ENCODE data around the gene DNAJC25. TPM values are rescaled to one million over a fixed set of nuclear protein-coding genes. Genes with fewer than 3 reads are reported as not detected.
A peak's percentile ranks its signal among the peaks of the same experiment; 100 is the strongest.

DNAJC25 gene
- total and polyA plus RNA-seq, 2 of the 13 experiments (the other 11 are each of a cell fraction or from before 2014, with no cell fraction given): 5.7 to 10.2 TPM

GRCh38 chr9:111588846-111589245 lies 42.3 kb upstream of the DNAJC25 start (continued):
- no peak for TF ChIP-seq ZNF20 (CRISPR knock-in tag; IDR thresholded peaks at IDR 0.05)
- TF ChIP-seq ZNF121 (CRISPR knock-in tag; IDR thresholded peaks at IDR 0.05): no peak
- TF ChIP-seq ZNF569 (CRISPR knock-in tag; IDR thresholded peaks at IDR 0.05; ENCODE audit: borderline replicate concordance): no peak
- no peak for TF ChIP-seq ZNF816 (CRISPR knock-in tag; IDR thresholded peaks at IDR 0.05; ENCODE audit: borderline replicate concordance)

GRCh38 chr9:111597852-111598732 lies 33.0 kb upstream of the DNAJC25 start:
- CTCF ChIA-PET (ENCODE audit: low intra/inter-chr PET ratio, low total read pairs): interaction anchor here (0.6 to 2.5 kb wide), 5 partner anchors 24 to 162 kb away, joined by 3 to 27 read pairs (median 3); no protein-coding TSS in a partner anchor
- no peaks in the 10 kb centered on the region for H3K9me3 ChIP-seq (ENCODE audit: low read length)
- peak; percentile 67 for ATAC-seq
- no peaks in the 10 kb centered on the region for H3K27me3 ChIP-seq (ENCODE audit: control insufficient read depth in 1 of 2, insufficient read depth in 2 of 2, low read length in 2 of 2)
- POLR2A ChIA-PET: interaction anchor here (0.8 to 2.1 kb wide), 12 partner anchors 15 to 94 kb away, joined by 3 to 18 read pairs (median 5); partner anchors contain the start of gene DNAJC25
- H3K4me3 ChIP-seq (replicated peaks in 1 of 3; ENCODE audit: insufficient read depth in 1 of 3, low read depth in 2 of 3, low read length in 3 of 3): peak overlapping the region; percentile 62 to 87 (median 77)
- intact Hi-C loops (cut with micrococcal nuclease; ENCODE audit: unreplicated experiment): loop anchor here (1.0 to 2.0 kb wide), 4 partner anchors 15 to 93 kb away; partner anchors contain the start of gene ZNF483
- 0% methylated on average over 35 of the region's 41 CpGs for WGBS (ENCODE audit: low lambda C conversion rate)
- no peak overlapping the region for H2AFZ ChIP-seq (ENCODE audit: low read length)
- peak overlapping the region; percentile 55 for H3K9ac ChIP-seq (ENCODE audit: insufficient read depth, low read depth, low read length)
- no peaks in the 10 kb centered on the region for H3K36me3 ChIP-seq (replicated peaks in 1 of 2; ENCODE audit: control insufficient read depth in 1 of 2, insufficient read depth in 2 of 2, low read length in 2 of 2)
- no peaks in the 10 kb centered on the region for H3K79me2 ChIP-seq (ENCODE audit: insufficient read depth, low read length)
- H3K4me1 ChIP-seq (ENCODE audit: insufficient read depth, low read length): peaks cover 39% of the 10 kb centered on the region
- peak overlapping the region; percentile 92 for H3K4me2 ChIP-seq (ENCODE audit: low read depth, low read length)
- peak; percentile 52 for FAIRE-seq
- H4K20me1 ChIP-seq (ENCODE audit: insufficient read depth, low read length): no peaks in the 10 kb centered on the region
- peak; percentile 55 for DNase-seq (ENCODE audit: low spot score)
- BruUV-seq (replicated peaks): TSS peak; percentile 71
- in situ Hi-C loops (cut with HindIII; ENCODE audit: extremely low pct_ligation_motif_present, low pct_unique_long_range_greater_than_20kb): no loop called here
- peak overlapping the region; percentile 76 for H3K27ac ChIP-seq (ENCODE audit: extremely low read length, insufficient read depth, low read length)
- TF ChIP-seq, protein P1, sequence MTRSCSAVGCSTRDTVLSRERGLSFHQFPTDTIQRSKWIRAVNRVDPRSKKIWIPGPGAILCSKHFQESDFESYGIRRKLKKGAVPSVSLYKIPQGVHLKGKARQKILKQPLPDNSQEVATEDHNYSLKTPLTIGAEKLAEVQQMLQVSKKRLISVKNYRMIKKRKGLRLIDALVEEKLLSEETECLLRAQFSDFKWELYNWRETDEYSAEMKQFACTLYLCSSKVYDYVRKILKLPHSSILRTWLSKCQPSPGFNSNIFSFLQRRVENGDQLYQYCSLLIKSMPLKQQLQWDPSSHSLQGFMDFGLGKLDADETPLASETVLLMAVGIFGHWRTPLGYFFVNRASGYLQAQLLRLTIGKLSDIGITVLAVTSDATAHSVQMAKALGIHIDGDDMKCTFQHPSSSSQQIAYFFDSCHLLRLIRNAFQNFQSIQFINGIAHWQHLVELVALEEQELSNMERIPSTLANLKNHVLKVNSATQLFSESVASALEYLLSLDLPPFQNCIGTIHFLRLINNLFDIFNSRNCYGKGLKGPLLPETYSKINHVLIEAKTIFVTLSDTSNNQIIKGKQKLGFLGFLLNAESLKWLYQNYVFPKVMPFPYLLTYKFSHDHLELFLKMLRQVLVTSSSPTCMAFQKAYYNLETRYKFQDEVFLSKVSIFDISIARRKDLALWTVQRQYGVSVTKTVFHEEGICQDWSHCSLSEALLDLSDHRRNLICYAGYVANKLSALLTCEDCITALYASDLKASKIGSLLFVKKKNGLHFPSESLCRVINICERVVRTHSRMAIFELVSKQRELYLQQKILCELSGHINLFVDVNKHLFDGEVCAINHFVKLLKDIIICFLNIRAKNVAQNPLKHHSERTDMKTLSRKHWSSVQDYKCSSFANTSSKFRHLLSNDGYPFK (CRISPR knock-in tag; IDR thresholded peaks at IDR 0.05; ENCODE audit: borderline replicate concordance): no peak
- TF ChIP-seq PITX1 (CRISPR knock-in tag; IDR thresholded peaks at IDR 0.05) (0 out of 2 replicates have a peak, but pooled peaks have one; percentile 50), ZNF484 (CRISPR knock-in tag; IDR thresholded peaks at IDR 0.05; ENCODE audit: borderline replicate concordance, low read depth) (no peak), ZBTB39 (CRISPR knock-in tag; IDR thresholded peaks at IDR 0.05) (no peak), ZNF569 (CRISPR knock-in tag; IDR thresholded peaks at IDR 0.05; ENCODE audit: borderline replicate concordance) (no peak), RNF2 (conservative IDR thresholded peaks at IDR 0.05; ENCODE audit: low read depth) (no peak), ZMYM3 (CRISPR knock-in tag; IDR thresholded peaks at IDR 0.05) (peak; percentile 16; the same call in 1 of the 2 replicates), HMGXB4 (CRISPR knock-in tag; IDR thresholded peaks at IDR 0.05; ENCODE audit: borderline replicate concordance in 1 of 2, low read depth in 1 of 2) (peak; percentile 26 to 58; a peak in 3 of 4 replicates)

Measured in HepG2 (cell line).